AG20443 (cell line): ENCODE data around the gene NELL1.

ENCODE experiments used
- DNase-seq: peaks from one replicate; pipeline ENCODE4 v3.0.0; 2012; ENCODE audit warnings: low spot score, mixed read lengths

NELL1 gene

GRCh38 chr11:20668844-20669819 is at the start of gene NELL1:
Gene NELL1 (plus strand): TSS chr11:20669586.
- DNase-seq, result peak; percentile 19

DNA sequence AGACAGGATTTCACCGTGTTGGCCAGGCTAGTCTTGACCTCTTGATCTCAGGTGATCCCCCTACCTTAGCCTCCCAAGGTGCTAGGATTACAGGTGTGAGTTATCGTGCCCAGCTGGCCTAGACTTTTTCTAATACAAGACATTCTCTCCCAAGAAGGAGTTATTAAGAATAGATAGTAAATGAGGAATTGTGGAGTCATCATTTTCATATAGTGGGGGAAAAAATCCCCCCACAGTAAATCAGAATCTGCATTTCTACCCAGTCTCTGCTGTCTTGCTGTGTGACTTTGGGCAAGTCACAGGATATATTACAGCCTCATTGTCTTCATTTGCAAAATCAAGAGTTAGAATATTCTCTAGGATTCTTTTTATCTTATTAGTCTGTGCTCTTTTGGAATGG is 48.4 kb upstream of the NELL1 start:
- DNase-seq, result no peak

- DNase-seq, result no peak
These were observed 47.7 kb upstream of the NELL1 start for GRCh38 chr11:20621679-20622078.

GRCh38 chr11:20623252-20623651 is 46.1 kb upstream of the NELL1 start:
- DNase-seq, result no peak

DNA sequence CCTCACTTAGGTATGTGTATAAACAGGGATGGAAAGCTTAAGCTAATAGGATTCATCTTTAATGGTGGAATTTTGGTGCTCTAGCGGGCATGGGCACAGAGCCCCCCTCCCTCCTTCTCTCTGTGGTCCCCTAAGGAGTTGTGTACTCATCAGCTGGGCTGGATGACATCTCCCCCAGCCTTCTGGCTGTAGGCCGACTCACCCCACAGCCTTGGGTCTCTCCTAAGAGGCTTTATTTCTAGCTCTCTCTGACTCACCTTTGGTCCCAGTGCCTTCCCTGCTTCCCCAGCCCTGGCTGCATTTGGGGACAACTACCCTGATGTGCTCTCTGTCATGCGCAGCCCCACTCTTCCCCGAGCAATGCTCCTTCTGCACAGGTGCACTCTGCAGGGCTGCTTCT is 43.1 kb upstream of the NELL1 start:
- no peak for DNase-seq

DNA sequence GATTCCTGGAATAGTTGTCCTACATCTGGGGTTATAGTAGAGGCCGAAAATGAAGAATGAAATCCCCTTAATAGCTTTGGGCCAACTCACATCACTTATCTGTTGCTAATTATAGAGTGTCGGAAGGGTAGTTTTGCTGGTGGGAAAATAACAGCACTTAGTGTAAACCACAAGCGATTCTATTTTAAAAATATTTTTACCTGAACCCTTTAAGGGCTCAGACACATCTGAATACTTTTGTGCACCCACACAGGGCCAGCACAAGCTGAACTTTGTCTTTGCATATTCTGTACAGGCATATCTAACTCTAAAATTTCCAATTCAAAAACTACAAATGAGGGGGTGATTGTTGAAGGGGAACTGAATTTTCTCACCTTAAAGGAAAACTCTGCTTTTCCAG is 42.4 kb upstream of the NELL1 start:
- no peak for DNase-seq

- no peak for DNase-seq
These were observed 41.7 kb upstream of the NELL1 start for GRCh38 chr11:20627701-20628100.

DNA sequence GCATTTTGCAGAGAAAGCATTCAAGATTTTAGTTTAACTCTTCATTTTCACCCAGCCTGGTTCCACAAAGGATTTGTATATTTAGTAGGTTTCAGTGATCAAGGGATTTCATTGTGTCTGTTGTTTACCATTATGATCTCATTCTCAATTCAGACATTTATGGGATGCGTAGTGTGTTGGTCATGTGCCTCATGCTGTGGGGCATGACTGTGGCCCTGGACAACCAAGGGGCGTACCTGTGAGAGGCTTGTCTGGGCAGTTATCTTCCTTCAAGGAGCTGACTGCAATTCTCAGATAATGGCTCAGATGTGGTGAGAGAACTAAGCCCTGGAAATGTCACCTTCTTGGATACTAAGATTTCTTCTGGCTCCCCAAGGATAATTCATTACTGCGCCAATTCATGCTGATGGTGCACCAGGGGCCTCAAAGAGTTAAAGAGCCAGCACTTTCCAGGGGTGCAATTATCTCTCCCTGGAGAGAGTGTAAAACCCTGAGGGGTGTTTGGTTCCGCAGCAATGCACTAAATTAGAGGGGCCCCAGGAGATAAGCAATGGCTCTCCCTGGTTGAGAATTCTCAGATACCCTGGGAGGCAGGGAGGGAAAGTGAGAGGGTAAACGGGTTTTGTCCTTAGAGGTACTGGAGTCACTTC is 37.7 kb upstream of the NELL1 start:
- no peak for DNase-seq

- DNase-seq, result no peak
These were observed 37.2 kb upstream of the NELL1 start for GRCh38 chr11:20632169-20632532.

DNA sequence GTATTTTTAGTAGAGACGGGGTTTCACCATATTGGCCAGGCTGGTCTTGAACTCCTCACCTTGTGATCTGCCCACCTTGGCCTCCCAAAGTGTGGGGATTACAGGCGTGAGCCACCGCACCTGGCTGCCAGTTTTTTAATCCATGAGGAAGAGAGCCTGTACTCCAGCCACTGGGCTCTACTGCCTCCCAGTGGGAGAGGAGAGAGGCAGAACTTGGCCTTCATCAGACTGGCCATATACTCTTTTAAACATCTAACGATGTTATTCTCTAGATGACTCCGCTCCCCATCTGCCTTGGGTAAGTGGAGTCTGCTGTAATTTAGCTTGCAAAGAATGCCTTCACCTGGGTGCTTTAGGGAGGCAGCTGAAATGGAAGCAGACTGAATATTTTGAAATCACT is 35.3 kb upstream of the NELL1 start:
- no peak for DNase-seq

DNA sequence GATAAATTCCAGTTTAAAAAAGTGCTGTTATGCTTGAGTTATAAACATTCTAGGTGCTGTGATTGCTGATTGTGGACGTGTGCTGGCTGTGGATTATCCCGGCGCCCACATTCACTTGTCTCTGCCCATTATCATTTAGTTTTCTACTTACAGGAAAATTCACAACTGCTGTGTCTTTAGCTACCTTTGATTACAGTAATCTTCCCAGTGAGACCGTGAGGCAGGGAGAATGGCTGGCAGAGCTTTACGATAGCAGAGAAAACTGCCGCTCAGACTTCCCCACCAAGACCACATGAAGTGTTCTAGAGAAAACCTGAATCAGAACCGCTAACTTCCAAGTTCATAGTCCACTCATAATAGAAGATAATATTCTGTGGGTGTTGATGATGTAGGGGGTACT is 34.6 kb upstream of the NELL1 start:
- DNase-seq, result no peak

DNA sequence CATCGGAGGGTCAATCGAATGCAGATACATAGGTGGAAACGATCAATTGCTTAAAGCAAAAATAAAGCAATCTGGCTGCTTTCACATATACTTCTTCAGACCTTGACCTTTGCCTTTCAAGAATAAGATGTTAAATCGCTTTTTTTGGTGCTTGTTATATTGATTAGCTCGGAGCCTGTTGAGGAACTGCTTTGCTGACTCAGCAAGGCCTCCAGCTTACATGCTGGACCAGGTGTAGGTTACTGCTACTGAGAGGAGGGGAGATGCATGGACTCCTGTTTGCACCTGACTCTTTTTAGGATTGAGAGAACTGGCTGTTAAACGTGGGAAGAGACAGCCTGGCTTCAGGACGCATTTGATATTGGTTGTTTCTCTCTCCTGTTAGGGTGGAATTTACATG is 31.3 kb upstream of the NELL1 start:
- DNase-seq, result no peak

DNA sequence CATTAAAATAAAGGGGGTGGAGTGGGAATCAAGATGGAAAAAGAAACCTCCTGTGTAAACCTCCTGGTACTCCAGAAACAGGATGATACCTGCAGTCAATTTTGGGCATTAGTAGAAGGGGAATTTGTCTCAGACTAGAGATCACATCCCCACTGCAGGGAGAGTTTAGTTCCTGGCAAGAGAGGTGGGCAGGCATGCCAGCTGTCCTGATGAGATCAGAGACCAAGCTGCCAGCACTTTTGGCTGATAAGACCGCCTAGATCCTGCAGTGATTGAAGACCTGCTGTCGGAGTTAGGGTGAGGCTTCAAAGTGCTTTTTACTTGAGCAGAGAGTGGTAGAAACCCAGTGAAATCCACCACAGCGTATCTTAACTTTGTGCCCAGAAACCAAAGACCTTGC is 29.7 kb upstream of the NELL1 start:
- no peak for DNase-seq

GRCh38 chr11:20640401-20640800 is 29.0 kb upstream of the NELL1 start:
- DNase-seq, result no peak

DNA sequence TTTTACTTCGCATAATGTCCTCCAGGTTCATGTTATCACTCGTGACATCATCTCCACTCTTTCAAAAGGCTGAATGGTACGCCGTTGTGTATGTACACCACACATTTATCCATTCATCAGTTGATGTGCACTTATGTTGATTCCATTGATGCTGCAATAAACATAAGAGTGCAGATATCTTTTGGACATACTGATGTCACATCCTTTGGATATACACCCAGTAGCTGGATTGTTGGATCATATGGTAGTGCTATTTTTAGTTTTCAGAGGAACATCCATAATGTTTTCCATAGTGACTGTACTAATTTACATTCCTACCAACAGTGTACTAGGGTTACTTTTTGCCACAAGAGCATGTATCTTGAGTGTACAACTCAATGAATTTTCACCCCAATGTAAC is 25.0 kb upstream of the NELL1 start:
- no peak for DNase-seq

GRCh38 chr11:20647976-20648565 is 21.3 kb upstream of the NELL1 start:
- DNase-seq, result peak; percentile 71

DNA sequence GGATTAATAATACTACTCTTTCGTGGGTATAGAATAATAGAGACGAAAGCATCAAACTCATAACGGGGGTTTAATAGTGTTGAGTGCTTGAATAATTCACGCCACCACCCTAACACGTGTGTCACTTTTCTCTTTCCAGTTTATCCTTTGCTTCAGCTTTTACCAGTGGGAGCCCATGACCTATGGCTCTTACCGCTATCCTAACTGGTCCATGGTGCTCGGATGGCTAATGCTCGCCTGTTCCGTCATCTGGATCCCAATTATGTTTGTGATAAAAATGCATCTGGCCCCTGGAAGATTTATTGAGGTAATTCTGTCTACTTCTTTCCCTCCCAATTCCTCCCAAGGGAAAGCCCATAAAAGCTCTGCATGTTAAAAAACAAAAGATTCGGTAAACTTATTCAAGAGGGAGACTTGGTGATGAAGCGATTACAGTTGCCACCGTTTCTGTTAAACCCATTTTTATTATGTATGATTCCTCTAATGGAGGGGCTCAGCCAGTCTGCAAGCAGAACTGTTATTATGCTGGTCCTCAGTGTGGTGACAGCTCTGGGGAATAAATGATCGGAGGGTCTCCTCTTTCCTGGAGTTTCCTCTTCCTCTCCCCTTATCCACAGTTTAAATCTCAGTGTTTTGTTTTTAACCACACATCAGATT is 17.1 kb upstream of the NELL1 start:
- DNase-seq, result no peak

GRCh38 chr11:20654038-20654437 is 15.3 kb upstream of the NELL1 start:
- DNase-seq, result no peak

- no peak for DNase-seq
These were observed 12.5 kb upstream of the NELL1 start for GRCh38 chr11:20656901-20657300.

DNA sequence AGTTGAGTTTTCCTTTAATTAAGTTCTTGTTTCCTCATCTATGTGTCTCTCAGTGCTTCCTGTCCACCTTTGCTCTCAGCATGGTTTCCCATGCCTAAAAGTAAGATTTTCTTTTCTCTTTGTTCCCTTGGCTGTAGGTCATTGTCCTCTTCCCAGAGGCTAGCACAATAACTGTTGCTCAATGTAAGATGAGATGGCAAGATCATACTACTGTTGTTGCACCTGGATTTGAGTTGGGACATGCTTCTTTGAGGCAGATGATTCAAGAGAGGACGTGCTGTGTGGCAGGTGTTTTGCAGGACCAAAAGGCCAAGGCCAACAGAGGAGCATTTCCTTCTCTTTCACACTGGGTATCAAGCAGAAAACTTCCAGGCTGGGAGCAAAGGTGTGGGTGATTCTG is 11.3 kb upstream of the NELL1 start:
- no peak for DNase-seq

DNA sequence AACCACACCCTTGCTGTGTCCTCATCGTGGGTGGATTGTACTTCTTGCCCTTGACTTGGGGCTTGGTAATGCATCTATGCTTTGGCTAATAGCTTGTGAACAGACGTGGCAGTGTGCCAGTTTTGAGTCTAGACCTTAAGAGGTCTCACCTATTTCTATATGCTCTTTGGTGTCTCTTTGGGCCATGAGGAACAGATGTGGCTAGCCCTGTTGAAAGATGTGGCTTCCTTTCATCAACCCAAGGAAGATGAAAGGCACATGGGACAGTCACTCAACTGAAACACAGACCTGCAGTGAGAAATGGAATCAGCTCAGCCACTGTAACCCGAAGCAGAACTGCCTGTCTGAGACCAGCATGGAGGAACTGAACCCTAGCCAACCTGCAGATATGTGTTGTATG is 7.9 kb upstream of the NELL1 start:
- no peak for DNase-seq

GRCh38 chr11:20661850-20662249 is 7.5 kb upstream of the NELL1 start:
- no peak for DNase-seq
